Measurements from ENCODE around the gene POLE.

Gene POLE

GRCh38 chr12:132624186-132624855, 62.8 kb downstream of the POLE start:
- no peak for DNase-seq

- DNase-seq: no peak
Observed at GRCh38 chr12:132623072-132623869, 63.9 kb downstream of the POLE start.

GRCh38 chr12:132622437-132623071, 64.6 kb downstream of the POLE start:
- DNase-seq: no peak

GRCh38 chr12:132621657-132622435, 65.3 kb downstream of the POLE start:
- DNase-seq: no peak

GRCh38 chr12:132620899-132621656, 66.1 kb downstream of the POLE start:
- DNase-seq: no peak

- DNase-seq: no peak
Observed at GRCh38 chr12:132620113-132620898, 66.8 kb downstream of the POLE start.

- no peak for DNase-seq
Observed at GRCh38 chr12:132619386-132620112, 67.6 kb downstream of the POLE start.

- no peak for DNase-seq
Observed at GRCh38 chr12:132619071-132619385, 68.1 kb downstream of the POLE start.

- no peak for DNase-seq
Observed at GRCh38 chr12:132618683-132619043, 68.5 kb downstream of the POLE start, which contains the start of gene P2RX2. P2RX2 (plus strand) TSS chr12:132618776; CDS start chr12:132618817, 41 bp downstream.

GRCh38 chr12:132617822-132618682, 69.1 kb downstream of the POLE start:
- DNase-seq: no peak

GRCh38 chr12:132617135-132617701, 69.9 kb downstream of the POLE start:
- no peak for DNase-seq

GRCh38 chr12:132615579-132616038, 71.5 kb downstream of the POLE start:
- DNase-seq: no peak

- peak; percentile 82 for DNase-seq
Observed at GRCh38 chr12:132614861-132615578, 72.1 kb downstream of the POLE start.

GRCh38 chr12:132614029-132614428, 73.1 kb downstream of the POLE start:
- no peak for DNase-seq

GRCh38 chr12:132611620-132612019, 75.5 kb downstream of the POLE start:
- no peak for DNase-seq

GRCh38 chr12:132610866-132611602, 76.1 kb downstream of the POLE start:
- DNase-seq: no peak

- DNase-seq: no peak
Observed at GRCh38 chr12:132610051-132610759, 76.9 kb downstream of the POLE start, which contains the start of gene LRCOL1. LRCOL1 (minus strand) TSS chr12:132610582; CDS start chr12:132606251, 4,331 bp downstream.
